GM21619 (cell line): Measurements from ENCODE around the gene AKAP13.

Experiments used
- ATAC-seq: cut with Tn5 transposase; IDR thresholded peaks from one replicate; pipeline ENCODE4 v1.9.1; 2021; ENCODE audit not compliant: unreplicated experiment

The AKAP13 gene

DNA sequence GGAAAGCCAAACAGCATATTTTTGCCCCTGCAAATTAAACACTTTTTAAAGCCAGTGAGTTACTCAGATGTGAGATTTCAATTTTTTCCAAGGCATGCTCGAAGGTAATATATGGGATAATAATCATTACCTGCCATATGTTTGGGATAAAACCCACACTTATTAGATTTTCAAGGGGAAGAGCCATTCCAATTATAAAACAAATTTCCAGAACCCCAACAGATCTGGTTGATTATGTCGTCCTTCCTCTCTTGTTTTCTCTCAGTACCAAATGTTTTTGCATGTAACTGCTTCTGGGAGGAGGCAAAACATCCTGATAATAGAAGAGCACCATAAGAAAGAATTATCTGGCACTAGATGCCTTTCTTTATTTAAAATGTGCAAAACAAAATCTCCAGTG is 115.1 kb downstream of the AKAP13 start:
- no peak for ATAC-seq

DNA sequence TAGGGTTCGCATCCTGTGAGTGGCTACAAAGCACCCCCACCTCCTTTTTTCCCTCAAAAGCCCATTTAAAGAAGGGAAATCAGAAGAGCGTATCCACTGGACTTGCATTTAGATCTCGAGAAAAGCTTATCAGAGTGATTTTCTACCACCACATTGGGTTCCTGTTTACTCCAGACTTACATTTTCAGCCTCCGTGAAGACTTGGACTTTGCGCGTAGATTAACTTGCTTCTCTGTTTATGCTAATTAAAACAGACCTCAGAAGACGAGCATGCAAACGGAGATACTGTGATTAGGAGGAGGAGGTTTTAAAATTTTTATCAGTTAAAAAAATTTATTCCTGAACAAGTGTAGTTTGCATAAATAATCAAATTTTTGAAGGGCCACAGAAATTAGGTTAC is 115.7 kb downstream of the AKAP13 start:
- ATAC-seq = no peak

DNA sequence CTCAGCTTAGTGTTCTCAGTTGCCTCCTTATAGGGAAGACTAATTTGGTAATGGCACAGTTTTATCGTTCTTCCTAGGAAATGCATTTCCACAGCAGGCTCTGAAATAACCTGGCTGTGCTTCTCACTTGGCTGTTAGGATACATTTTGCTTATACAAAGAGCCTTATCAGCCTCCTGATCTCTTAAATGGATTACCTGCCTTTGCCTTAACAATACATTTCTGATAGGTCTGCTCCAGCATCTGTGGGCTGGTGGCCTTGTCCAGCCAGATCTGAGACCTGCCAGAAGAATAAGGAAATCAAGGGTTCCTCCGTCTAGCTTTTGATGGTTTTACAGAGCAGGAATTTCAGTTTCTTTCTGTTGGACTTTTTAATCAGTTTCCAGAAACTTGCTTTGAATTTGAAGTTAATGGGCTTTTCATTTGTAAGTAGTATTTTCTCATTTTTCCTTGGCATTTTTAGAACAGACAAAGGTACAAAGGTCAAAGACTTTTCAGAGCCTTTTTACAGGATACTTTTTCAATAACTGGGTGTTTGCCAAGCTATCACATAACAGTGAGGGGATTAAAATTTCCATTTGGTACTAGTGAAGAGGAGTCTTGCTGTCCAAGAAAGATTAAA is 116.3 kb downstream of the AKAP13 start:
- no peak for ATAC-seq

DNA sequence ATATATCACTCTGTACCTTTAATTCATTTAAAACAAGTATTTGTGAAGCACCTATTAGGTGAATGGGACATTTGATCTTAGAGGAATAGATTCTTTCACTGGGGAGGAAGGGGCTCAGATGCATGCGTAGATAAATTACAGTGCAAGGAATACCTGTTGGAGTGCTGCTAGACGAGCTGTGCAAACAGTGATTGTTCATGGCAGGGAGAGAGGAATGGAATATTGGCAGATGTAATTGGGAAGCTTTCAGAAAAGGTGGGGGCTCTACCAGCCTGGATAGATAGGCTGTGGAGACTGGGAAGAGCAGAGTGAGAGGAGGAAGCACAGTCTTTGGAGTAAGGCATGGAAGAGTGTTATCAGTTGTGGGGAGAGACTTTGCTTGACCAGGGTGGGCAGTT is 116.8 kb downstream of the AKAP13 start:
- ATAC-seq = no peak

DNA sequence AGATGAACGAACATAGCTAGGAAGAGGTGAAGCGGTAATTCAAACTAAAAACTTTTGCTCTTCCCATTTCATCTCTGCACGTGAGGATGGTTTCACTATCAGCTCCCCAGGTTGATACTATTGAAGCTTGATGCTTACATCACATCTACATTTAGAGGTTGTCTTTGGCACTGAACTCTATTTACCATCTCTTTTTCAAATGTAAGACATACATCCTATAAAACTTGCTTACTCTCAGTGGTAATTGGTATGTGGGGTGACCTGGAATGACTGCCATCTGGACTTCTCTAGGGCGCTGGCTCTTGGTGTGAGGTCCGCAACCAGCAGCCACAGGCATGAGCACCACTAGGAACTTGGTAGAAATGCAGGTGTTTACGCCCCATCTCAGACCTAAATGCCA is 118.1 kb downstream of the AKAP13 start:
- ATAC-seq = no peak

GRCh38 chr15:85499371-85499887 is 119.0 kb downstream of the AKAP13 start:
- no peak for ATAC-seq

GRCh38 chr15:85500060-85500708 is 119.8 kb downstream of the AKAP13 start:
- peak; percentile 76 for ATAC-seq

DNA sequence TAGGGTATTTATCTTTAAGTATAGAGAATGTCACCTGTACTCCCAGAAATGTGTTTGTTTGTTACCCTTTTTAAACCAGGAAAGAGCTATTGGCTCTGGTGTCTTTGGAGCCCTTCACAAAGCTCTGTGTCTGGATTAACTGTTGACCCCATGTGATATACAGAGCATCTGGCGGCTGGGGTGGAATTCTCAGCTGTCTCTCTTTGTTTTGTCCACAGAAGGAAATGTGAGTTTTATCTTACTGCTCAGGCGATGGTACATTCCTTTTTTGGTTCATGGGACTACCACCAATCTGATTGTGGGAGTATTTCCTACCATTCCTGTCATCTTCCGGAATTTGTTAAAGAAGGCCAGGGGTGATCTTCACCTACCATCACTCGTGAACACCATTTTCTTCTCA is 120.3 kb downstream of the AKAP13 start:
- no peak for ATAC-seq

DNA sequence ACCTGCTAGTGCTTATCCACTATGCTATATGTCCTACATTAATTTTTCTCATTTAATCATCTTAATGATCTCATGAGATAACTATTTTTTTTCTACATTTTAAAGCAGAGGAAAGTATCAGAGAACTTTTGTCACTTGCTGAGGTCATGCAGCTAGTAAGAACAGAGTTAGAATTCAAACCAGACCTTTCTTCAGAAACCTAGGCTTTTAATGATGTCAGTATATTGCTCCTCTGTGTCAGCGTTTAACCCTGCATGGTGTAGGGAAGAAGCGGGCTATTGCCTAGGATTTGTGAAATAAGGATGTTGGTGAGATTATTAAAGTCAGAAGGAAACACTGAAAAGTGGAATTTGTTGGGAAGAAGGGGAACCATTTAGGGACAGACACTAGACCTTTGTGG is 121.2 kb downstream of the AKAP13 start:
- ATAC-seq = no peak

DNA sequence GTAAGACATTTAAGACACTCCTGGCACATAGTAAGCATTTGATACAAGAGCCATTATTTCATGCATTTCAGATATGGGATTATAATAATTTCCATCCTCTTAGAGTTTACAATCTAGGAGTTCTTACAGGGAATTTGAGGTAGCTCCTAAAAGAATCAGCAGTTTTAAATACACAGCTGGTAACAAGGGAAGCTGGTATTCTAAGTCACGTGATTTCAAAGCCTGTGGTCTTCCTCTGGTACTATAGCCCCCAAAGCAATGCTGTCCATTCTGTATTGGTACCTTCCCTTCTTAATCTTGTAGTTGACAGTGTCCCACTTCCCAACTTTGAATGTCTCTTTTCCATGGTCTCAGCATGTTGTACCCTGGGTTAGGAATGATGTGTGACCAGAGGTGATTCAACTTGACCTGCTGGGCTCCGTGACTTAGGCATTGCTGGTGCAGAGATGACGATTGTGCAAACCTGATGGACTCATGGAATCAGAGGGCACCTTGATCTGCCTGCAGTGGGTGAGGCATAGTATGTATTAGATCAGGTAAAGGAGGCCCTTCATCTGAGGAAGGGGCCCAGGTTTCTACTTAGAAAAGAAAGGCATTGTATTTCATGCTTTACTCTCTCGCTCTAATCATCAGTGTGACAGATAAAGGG is 122.9 kb downstream of the AKAP13 start:
- no peak for ATAC-seq

DNA sequence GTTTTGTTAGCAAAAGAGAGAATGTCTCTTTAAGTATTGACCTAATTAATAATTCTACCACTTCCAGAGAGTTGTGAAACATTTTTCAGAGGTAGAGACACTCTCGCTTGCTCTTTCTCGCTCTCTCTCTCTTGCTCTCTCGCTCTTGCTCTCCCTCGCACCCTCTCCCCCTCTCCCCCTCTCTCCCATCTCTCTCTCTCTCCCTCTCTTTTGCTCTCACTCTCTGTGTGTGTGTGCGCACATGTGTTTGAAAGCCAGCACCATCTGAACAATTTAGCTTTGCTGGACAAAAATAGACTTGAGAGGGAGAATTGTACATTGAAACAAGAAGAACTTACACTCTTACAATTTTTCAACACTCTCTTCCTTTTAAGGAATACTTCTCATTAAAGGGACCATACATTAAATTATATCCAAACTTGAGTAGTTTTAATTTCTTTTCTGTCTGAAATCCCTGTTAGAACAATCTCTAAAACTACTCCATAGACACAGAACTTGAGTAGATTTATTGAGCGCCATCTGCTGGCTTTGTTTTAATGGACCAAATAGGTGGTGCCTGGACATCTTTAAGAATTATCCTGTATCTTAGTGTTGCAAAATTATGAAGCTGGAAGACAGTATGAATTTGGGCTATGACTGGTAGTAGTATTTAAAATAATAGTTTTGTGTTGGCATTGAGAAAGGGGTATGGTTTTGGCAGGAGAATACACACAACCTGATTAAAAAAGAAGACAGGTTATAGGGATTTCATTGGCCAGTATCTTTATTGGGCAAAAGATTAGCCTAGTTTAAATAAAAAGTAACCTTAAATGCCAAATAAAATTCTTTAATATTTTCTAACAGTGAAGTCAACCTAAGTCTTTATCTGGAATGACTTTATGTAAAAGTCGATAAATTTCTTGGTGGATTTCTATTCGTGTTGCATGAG is 124.6 kb downstream of the AKAP13 start:
- ATAC-seq = no peak

- ATAC-seq = no peak
Observed at GRCh38 chr15:85507114-85507513, 126.7 kb downstream of the AKAP13 start.

DNA sequence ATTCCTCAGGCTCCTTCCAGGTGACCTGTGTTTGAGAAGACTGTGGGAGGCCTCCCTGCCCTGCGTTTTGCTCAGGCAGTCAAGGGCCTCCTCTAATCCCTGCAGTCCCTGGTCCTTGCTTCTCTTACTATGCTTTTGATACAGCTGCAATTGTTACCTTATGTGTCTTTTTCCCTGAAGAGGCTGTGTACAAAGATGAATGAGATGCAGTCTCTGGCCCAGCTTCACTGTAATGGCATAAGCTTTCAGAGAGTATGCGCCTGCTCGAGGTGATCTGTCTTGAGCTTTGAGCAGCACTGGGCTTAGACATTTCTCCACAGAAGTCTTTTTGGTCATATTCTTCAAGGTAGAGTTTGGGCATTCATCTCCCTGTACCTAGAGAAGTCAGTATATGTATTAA is 129.6 kb downstream of the AKAP13 start:
- no peak for ATAC-seq

- ATAC-seq = no peak
Observed at GRCh38 chr15:85514413-85514812, 134.0 kb downstream of the AKAP13 start.

DNA sequence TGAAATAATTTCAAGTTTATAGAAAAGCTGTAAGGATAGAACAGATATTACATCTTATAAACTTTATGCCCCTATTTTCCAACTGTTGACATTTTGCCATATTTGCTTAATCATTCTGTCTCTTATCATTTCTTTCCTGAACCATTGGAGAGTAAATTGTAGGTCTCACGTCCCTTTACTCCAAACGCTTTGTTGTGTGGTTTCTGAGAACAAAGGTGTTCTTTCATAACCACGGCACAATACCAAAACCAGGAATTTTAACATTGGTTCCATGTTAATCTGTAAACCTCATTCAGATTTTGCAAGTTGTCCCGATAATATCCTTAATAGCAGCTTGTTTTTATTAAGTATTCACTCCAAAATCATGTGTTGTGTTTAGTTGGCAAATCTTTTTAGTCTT is 134.8 kb downstream of the AKAP13 start:
- ATAC-seq = no peak

GRCh38 chr15:85517086-85517485 is 136.7 kb downstream of the AKAP13 start:
- ATAC-seq = no peak

GRCh38 chr15:85518979-85519761 is 138.8 kb downstream of the AKAP13 start:
- no peak for ATAC-seq

GRCh38 chr15:85520650-85521049 is 140.2 kb downstream of the AKAP13 start:
- no peak for ATAC-seq

DNA sequence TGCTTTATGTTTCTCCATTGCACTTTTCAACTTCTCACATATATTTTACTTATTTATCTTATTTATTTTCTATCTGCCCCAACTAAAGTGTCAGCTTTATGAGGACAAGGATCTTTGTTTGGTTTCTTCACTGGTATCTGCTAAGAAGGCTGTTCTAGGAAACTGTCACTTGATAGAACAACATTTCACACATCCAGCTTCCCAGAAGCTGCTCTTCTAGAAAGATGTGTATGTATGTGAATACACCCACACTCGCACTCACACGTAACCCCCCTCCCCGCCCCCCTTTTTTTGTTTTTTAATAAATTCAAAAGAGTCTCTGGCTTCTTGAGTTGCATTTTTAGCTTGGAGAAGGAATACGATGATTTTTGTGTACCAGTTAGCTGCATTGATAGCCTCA is 143.1 kb downstream of the AKAP13 start:
- ATAC-seq = no peak

DNA sequence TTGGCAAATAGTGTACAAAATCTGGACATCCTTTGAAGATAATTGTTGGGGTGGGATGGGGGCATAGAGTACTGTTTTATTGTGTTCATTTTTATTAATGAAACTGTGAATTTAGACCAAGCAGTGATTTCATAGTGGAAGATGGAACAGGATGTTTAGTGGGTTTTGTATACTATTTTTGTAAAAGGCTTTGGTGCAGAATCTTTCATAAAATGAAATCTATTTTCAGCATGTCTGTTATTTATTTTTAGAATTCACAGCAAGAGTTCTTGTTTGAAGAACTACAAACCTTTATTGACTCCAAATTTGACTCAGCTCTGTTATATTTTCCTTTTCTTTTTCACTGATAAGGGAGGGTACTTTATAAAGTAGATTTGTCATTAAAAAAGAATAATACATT is 145.4 kb downstream of the AKAP13 start:
- no peak for ATAC-seq
